Measurements from ENCODE around the gene CLHC1.

GRCh38 chr2:55148269-55148668 is 83.8 kb downstream of the CLHC1 start:
- TF ChIP-seq POLR2A (IDR thresholded peaks at IDR 0.05) = no peak
- no peak for TF ChIP-seq CTCF (IDR thresholded peaks at IDR 0.05)
- TF ChIP-seq EP300 (IDR thresholded peaks at IDR 0.05) = no peak
- no peak for TF ChIP-seq POLR2AphosphoS5 (IDR thresholded peaks at IDR 0.05)

Measured in stomach (tissue), 4 donors.